ENCODE measurements around the gene ALDH5A1.

GRCh38 chr6:24453921-24454320, 40.8 kb upstream of the ALDH5A1 start:
- TF ChIP-seq CTCF (IDR thresholded peaks at IDR 0.05) (no peak), POLR2A (IDR thresholded peaks at IDR 0.05) (no peak), EP300 (IDR thresholded peaks at IDR 0.05) (no peak)

Measured in gastroesophageal sphincter (tissue), 3 donors.